Keratinocyte (primary cell): ENCODE results near the gene TAF1C.

ENCODE experiments used
- EZH2 ChIP-seq: IDR thresholded peaks from one replicate; pipeline ENCODE4 v1.6.1; 2012; ENCODE audit warnings: inconsistent platforms, mild to moderate bottlenecking, low read length, moderate library complexity
- TF ChIP-seq, protein P1 (sequence below), 3 experiments: IDR thresholded peaks in 1 of 3; conservative IDR thresholded peaks in 1 of 3; optimal IDR thresholded peaks in 1 of 3; 2 replicates in 2 of 3; 3 replicates in 1 of 3; pipeline versions ENCODE3 to v1.5.1; 2011; ENCODE audit warnings: low read length in 3 of 3, mild to moderate bottlenecking in 3 of 3, moderate library complexity in 2 of 3, control low read depth in 1 of 3, inconsistent platforms in 1 of 3; ENCODE audit not compliant: insufficient read depth in 2 of 3; ENCODE audit errors: extremely low read depth in 1 of 3

- TF ChIP-seq EZH2, result no peak
- TF ChIP-seq, protein P1, sequence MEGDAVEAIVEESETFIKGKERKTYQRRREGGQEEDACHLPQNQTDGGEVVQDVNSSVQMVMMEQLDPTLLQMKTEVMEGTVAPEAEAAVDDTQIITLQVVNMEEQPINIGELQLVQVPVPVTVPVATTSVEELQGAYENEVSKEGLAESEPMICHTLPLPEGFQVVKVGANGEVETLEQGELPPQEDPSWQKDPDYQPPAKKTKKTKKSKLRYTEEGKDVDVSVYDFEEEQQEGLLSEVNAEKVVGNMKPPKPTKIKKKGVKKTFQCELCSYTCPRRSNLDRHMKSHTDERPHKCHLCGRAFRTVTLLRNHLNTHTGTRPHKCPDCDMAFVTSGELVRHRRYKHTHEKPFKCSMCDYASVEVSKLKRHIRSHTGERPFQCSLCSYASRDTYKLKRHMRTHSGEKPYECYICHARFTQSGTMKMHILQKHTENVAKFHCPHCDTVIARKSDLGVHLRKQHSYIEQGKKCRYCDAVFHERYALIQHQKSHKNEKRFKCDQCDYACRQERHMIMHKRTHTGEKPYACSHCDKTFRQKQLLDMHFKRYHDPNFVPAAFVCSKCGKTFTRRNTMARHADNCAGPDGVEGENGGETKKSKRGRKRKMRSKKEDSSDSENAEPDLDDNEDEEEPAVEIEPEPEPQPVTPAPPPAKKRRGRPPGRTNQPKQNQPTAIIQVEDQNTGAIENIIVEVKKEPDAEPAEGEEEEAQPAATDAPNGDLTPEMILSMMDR (optimal IDR thresholded peaks at IDR 0.05 in 1 of 3, IDR thresholded peaks at IDR 0.05 in 1 of 3, conservative IDR thresholded peaks at IDR 0.05 in 1 of 3; ENCODE audit: extremely low read depth in 1 of 3, insufficient read depth in 2 of 3, low read length in 3 of 3), result no peak
Measured at GRCh38 chr16:84225571-84225970, 38.7 kb upstream of the TAF1C start.
